ENCODE measurements around the gene FCER1G. TPM values are rescaled to one million over a fixed set of nuclear protein-coding genes. Genes with fewer than 3 reads are reported as not detected.

The FCER1G gene
- total RNA-seq, 2 experiments from 2014 or later: 2.0 TPM

DNA sequence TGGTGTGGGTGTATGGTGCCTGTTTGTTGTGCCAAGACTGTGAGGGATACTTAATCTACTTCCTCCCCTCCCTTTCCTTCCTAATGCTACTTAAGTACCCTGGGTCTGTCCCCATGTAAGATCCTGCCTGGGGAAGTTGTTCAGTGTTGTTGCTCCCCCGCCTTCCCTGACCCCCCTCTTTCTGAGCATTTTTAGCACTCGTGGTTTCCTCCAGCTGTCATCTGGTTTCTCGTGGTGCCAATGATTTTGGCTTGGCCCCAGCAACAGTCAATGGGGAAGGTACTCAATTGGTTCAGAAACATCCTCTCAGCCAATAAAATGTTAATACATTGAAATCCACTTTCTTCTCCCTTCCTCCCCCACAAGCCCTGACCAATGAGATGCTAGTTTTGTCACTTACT lies 29.8 kb upstream of the FCER1G start:
- Histone ChIP-seq H3K9me3 (ENCODE audit: control insufficient read depth in 1 of 2, insufficient read depth in 1 of 2, low read length in 2 of 2) (no peaks in the 10 kb centered on the region), H3K4me1 (ENCODE audit: insufficient read depth, low read length) (peaks cover 90% of the 10 kb centered on the region), H3K27ac (ENCODE audit: low read depth in 1 of 2, low read length in 2 of 2) (peak overlapping the region; percentile 61 to 77), H3K36me3 (ENCODE audit: insufficient read depth, low read length) (no peaks in the 10 kb centered on the region), H3K4me3 (ENCODE audit: low read length) (peak overlapping the region; percentile 41), H3K27me3 (ENCODE audit: control insufficient read depth in 1 of 2, insufficient read depth in 2 of 2, low read length in 2 of 2) (no peaks in the 10 kb centered on the region)
- POLR2A ChIA-PET: interaction anchor here (0.9 to 6.0 kb wide), 9 partner anchors 8 to 205 kb away, joined by 3 to 59 read pairs (median 5); partner anchors contain the start of genes B4GALT3, NDUFS2, PPOX and TOMM40L
- DNase-seq: peak; percentile 59 to 96 (median 74)
- CTCF ChIA-PET: interaction anchor here (1.2 kb wide), 1 partner anchor 19 kb away, joined by 3 read pairs; the partner anchor contains the start of gene PPOX
- TF ChIP-seq, protein P1, sequence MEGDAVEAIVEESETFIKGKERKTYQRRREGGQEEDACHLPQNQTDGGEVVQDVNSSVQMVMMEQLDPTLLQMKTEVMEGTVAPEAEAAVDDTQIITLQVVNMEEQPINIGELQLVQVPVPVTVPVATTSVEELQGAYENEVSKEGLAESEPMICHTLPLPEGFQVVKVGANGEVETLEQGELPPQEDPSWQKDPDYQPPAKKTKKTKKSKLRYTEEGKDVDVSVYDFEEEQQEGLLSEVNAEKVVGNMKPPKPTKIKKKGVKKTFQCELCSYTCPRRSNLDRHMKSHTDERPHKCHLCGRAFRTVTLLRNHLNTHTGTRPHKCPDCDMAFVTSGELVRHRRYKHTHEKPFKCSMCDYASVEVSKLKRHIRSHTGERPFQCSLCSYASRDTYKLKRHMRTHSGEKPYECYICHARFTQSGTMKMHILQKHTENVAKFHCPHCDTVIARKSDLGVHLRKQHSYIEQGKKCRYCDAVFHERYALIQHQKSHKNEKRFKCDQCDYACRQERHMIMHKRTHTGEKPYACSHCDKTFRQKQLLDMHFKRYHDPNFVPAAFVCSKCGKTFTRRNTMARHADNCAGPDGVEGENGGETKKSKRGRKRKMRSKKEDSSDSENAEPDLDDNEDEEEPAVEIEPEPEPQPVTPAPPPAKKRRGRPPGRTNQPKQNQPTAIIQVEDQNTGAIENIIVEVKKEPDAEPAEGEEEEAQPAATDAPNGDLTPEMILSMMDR (IDR thresholded peaks at IDR 0.05): no peak
- intact Hi-C loops (cut with DNase I, micrococcal nuclease): loop anchor here in 1 of 2 experiments (1.0 to 2.0 kb wide), 2 partner anchors 17 to 18 kb away; partner anchors contain the start of genes NDUFS2 and PPOX
- Mint-ChIP-seq H3K4me1 (ENCODE audit: low read depth) (peaks cover 74% of the 10 kb centered on the region), H3K9me3 (no peaks in the 10 kb centered on the region), H3K27ac (peak overlapping the region; percentile 97), H3K4me3 (peak overlapping the region; percentile 80), H3K27me3 (no peaks in the 10 kb centered on the region), H3K36me3 (ENCODE audit: low read depth) (no peaks in the 10 kb centered on the region)
- ATAC-seq (ENCODE audit: poor library complexity): peak; percentile 78

DNA sequence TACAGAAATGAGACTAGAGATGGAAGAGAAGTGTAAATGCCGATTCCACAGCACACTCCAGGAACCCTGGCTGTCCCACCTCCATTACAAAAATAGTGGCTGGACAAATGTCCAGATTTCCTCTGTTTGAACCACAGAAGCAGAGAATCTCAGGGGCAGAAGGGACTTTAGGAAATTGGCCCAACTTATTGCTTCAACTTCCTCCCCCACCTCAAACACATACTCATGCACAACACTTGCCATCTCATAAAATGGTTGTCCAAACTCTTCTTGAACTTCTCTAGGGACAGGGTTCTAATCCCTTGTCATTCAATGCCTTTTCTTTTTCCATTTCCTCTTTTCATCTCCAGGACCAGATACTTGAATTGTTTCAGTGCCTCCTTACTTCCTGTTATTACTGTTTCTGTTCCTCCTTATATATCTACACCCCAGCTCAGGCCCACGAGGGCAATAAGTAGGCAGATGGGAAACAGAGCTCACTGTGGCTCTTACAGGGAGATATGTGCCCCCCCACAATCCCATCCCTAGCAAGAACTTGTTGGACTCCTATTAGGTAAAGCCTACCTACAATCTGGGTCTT lies 29.3 kb upstream of the FCER1G start:
- no peaks in the 10 kb centered on the region for H3K9me3 Mint-ChIP-seq
- peak overlapping the region; percentile 80 for H3K4me3 Mint-ChIP-seq
- no peaks in the 10 kb centered on the region for H3K27me3 Mint-ChIP-seq
- peak overlapping the region; percentile 13 for H3K4me3 ChIP-seq (ENCODE audit: low read length)
- H3K36me3 Mint-ChIP-seq (ENCODE audit: low read depth): no peaks in the 10 kb centered on the region
- no peaks in the 10 kb centered on the region for H3K9me3 ChIP-seq (ENCODE audit: control insufficient read depth in 1 of 2, insufficient read depth in 1 of 2, low read length in 2 of 2)
- POLR2A ChIA-PET: interaction anchor here (0.6 to 6.0 kb wide), 12 partner anchors 9 to 204 kb away, joined by 3 to 59 read pairs (median 4); partner anchors contain the start of genes ARHGAP30, B4GALT3, NDUFS2 and PPOX
- CTCF ChIA-PET: interaction anchor here (1.0 to 1.3 kb wide), 3 partner anchors 17 to 40 kb away, joined by 3 read pairs; partner anchors contain the start of genes PPOX and TOMM40L
- intact Hi-C loops (cut with DNase I, micrococcal nuclease): loop anchor here in 1 of 2 experiments (1.0 to 2.0 kb wide), 2 partner anchors 16 to 19 kb away; partner anchors contain the start of genes NDUFS2 and PPOX
- no peaks in the 10 kb centered on the region for H3K36me3 ChIP-seq (ENCODE audit: insufficient read depth, low read length)
- H3K27ac Mint-ChIP-seq: peak overlapping the region; percentile 97
- H3K4me1 Mint-ChIP-seq (ENCODE audit: low read depth): peaks cover 74% of the 10 kb centered on the region
- H3K4me1 ChIP-seq (ENCODE audit: insufficient read depth, low read length): peaks cover 89% of the 10 kb centered on the region
- peak overlapping the region; percentile 61 to 77 for H3K27ac ChIP-seq (ENCODE audit: low read depth in 1 of 2, low read length in 2 of 2)
- TF ChIP-seq, protein P1 (IDR thresholded peaks at IDR 0.05): no peak
- H3K27me3 ChIP-seq (ENCODE audit: control insufficient read depth in 1 of 2, insufficient read depth in 2 of 2, low read length in 2 of 2): no peaks in the 10 kb centered on the region
- DNase-seq: peak in 4 of 14 experiments; percentile 28 to 53 (median 50)
- ATAC-seq (ENCODE audit: poor library complexity): no peak

DNA sequence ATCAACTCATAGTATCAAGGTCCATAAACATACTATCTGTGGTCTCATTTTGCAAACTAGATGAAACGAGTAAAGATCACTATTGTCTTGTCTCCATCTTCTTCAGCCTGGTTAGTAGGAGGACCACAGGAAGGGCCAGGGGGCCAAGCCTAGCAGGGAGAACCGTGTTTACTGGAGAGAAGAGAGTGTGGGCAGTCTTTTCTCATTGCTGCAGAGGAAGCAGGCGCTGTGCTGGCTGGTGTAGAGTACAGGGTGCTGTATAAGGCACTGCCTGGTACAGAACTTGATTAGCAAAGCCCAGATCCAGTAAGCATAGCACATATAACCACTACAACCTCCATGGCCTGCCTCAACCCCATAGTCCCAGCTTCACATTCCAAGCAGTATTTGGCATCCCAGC lies 27.8 kb upstream of the FCER1G start:
- DNase-seq: peak in 1 of 14 experiments; percentile 33
- no peak for ATAC-seq (ENCODE audit: poor library complexity)
- no peaks in the 10 kb centered on the region for H3K36me3 Mint-ChIP-seq (ENCODE audit: low read depth)
- no peaks in the 10 kb centered on the region for H3K27me3 Mint-ChIP-seq
- H3K36me3 ChIP-seq (ENCODE audit: insufficient read depth, low read length): no peaks in the 10 kb centered on the region
- no peaks in the 10 kb centered on the region for H3K9me3 Mint-ChIP-seq
- H3K27ac ChIP-seq (ENCODE audit: low read depth in 1 of 2, low read length in 2 of 2): peak overlapping the region; percentile 61 to 77
- no peaks in the 10 kb centered on the region for H3K9me3 ChIP-seq (ENCODE audit: control insufficient read depth in 1 of 2, insufficient read depth in 1 of 2, low read length in 2 of 2)
- H3K27me3 ChIP-seq (ENCODE audit: control insufficient read depth in 1 of 2, insufficient read depth in 2 of 2, low read length in 2 of 2): no peaks in the 10 kb centered on the region
- no peak overlapping the region for H3K4me3 ChIP-seq (ENCODE audit: low read length)
- ChIA-PET CTCF (interaction anchor here (0.6 to 1.7 kb wide), 2 partner anchors 10 to 18 kb away, joined by 4 to 6 read pairs; partner anchors contain the start of gene B4GALT3), POLR2A (interaction anchor here (1.1 to 6.0 kb wide), 4 partner anchors 14 to 38 kb away, joined by 3 to 59 read pairs (median 16); partner anchors contain the start of genes NDUFS2, PPOX and TOMM40L)
- H3K4me1 Mint-ChIP-seq (ENCODE audit: low read depth): peaks cover 78% of the 10 kb centered on the region
- peaks cover 89% of the 10 kb centered on the region for H3K4me1 ChIP-seq (ENCODE audit: insufficient read depth, low read length)
- TF ChIP-seq, protein P1 (IDR thresholded peaks at IDR 0.05): no peak
- H3K4me3 Mint-ChIP-seq: peak overlapping the region; percentile 14
- peak overlapping the region; percentile 97 for H3K27ac Mint-ChIP-seq
- intact Hi-C loops (cut with DNase I, micrococcal nuclease): no loop called here

Measured in CD4-positive, alpha-beta T cell (primary cell).